Epidermal melanocyte (primary cell): ENCODE data around the gene PHF1.
"Not testable (repeated sequence)": the region's sequence is repeated elsewhere in the genome, so short reads cannot be mapped to it uniquely, and the experiment has no call there.

ENCODE experiments used
- DNase-seq: peaks from one replicate; pipeline ENCODE4 v3.0.0; 2011; ENCODE audit warnings: low spot score; ENCODE audit not compliant: insufficient read length

PHF1 gene

DNA sequence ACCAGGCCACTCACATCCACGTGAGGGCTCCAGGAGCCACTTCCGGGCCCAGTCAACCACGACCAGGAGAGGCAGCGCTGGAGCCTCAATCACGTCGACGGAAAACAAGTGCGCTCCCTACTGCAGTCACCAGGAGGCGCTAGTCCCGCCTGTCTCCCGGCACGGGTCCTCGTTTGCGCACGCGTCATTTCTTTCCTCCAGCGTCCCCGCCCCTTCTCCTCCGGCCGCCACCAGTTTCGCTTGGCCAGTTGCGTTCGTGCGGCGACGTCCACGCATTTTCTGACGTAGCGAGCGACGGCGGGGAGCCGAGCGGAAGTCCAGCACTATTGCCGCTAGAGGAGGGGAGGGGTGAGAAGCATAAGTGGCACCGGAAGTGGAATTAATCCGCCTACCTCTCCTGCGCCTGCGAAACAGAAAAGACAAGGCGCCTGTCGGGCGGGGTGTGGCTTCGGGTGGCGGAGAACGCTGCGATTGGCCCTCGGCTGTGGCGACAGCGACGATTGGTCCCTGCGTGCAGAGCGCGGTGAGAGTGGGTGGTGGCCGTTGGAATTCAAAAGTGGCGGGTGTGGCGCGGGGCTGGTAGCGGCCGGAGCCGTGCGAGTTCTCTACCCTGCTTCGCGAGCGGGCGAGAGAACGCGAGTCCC, 19.4 kb upstream of the PHF1 start, which contains the start of gene KIFC1:
TSS of gene KIFC1 (plus strand) at position 546 of the 644 bp plus-strand sequence. CDS start 163 bp downstream, outside the sequence.
- DNase-seq = peak; percentile 93

DNA sequence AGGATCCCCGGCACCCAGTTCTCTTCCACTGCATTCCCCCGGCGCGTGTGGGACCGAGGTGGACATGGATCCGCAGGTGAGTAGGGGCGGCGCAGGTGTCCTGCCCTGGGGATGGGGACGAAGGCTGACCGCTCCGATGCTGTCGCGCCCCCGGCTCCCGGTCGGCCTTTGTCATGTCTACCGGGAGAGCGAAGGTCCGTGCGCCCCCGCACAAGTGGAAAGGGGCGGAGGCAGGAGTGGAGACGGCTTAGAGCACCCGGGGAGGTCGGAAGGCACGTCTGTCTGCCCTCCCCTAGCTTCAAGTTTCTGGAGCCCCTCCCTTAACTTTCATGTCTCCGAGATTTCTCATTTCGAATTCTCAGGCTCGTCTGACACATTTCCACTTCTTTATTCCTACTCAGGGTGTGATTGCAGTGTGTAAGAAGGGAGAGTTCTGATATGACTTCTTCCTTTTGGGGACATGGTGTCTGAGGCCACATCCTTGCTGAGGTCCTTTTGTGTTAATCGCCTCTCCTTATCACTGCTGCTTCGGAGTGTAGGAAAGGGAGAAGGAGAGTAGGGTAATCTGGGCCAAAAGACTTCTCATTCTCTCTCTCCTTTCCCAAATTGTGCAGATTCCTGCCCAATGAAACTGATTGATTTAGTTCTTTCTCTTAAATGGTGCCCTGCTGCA, 18.8 kb upstream of the PHF1 start:
- DNase-seq = no peak

DNA sequence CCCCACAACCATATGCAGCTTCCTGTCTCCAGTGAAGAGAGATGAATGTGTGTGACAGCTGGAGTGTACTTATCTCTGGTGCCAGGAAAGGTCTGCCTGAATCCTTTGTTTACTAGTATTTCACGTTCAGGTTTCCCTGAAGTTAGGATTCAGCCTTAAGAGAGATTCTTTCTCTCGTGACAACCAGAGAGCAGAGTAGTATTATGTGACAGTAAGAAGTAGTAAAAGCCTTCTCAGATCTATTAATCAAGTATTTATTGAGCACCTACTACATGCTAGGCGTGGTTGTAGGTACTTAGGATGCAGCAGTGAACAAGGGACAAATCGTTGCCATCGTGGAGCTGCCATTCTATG, 18.2 kb upstream of the PHF1 start:
- no peak for DNase-seq

DNA sequence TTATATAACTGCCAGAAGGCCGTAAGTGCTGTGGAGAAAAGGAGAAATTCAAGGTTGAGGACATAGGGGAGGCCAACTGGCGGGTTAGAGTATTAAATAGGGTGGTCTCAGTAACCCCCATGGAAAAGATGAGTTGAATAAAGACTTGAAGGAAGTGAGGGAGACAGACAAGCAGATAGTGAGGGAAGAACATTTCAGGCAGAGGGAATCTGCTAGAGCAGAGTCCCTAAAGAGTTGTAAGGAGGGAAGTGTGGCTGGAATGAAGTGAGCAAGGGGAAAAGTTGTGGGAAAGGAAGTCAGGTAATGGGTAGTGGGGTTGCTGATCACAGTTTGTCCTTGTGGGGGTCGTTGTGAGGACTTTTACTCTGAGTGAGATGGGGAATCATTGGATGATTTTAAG, 17.8 kb upstream of the PHF1 start:
- DNase-seq = no peak

DNA sequence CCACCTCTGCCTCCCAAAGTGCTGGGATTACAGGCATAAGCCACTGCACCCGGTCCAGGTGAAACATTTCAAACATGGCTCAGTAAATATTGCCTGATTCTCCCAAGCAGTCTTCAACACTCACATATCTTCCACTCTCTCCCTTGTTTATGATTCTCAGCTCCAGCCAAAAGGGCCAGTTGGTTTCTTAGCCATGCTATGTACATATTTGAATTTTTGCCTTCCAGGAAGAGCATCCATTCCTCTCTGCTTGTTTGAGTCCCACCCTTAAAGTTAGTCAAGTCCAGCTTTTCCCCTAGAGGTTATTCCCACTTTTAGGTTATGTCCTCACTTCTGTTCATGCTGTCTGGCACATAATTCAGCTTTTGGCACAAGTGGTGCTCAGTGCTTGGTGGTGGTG, 13.3 kb upstream of the PHF1 start:
- DNase-seq = no peak

DNA sequence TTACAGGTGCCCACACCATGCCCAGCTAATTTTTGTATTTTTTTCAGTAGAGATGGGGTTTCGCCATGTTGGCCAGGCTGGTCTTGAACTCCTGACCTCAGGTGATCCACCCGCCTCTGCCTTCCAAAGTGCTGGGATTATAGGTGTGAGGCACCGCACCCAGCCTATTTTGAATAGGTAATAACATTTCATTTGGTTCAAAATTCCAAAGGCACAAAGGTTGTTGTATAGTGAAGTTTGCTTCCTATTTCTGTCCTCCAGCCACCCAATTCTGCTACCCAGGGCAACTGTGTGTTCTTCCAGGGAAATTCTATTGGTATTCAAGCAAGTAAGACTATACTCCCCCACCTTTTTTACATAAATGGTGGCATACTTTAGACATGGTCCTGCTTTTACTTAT, 12.2 kb upstream of the PHF1 start:
- DNase-seq = not testable (repeated sequence)

DNA sequence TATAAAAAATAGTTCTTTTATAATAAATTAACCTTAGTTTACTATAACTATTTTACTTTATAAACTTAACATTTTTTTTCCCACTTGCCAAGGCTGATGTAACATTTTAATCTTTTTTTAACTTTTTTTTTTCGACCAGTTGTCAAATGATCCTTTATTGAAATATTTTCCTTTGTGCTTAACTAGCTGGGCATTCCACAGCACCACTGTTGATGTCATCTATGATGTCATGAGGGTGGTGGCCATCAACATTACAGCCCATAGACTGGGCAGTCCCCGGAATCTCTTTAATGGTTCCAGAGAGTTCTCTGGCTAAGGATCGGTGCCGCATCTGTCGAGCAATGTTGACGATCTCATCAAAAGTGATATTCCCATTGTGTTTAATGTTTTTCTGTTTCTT, 10.9 kb upstream of the PHF1 start:
- DNase-seq = not testable (repeated sequence)

DNA sequence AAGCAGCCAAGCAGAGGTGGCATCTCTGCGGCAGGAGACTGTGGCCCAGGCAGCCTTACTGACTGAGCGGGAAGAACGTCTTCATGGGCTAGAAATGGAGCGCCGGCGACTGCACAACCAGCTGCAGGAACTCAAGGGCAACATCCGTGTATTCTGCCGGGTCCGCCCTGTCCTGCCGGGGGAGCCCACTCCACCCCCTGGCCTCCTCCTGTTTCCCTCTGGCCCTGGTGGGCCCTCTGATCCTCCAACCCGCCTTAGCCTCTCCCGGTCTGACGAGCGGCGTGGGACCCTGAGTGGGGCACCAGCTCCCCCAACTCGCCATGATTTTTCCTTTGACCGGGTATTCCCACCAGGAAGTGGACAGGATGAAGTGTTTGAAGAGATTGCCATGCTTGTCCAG, 5.9 kb upstream of the PHF1 start:
- no peak for DNase-seq

DNA sequence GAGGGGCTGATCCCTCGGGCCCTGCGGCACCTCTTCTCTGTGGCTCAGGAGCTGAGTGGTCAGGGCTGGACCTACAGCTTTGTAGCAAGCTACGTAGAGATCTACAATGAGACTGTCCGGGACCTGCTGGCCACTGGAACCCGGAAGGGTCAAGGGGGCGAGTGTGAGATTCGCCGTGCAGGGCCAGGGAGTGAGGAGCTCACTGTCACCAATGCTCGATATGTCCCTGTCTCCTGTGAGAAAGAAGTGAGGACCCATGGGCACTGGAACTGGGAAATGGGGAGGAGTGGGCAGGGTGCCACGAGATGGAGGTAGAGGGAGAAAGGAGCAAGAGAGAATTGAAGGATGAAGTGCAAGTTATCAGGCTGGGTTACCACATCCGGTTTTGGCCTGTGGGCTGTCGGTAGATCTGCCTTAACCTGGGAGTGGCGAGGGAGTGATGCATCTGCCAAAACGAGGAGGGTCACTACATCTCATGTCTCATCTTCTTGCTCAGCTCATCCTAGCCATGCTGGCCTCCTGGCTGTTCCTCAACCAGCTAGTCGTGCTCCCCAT, 5.4 kb upstream of the PHF1 start:
- DNase-seq = no peak

DNA sequence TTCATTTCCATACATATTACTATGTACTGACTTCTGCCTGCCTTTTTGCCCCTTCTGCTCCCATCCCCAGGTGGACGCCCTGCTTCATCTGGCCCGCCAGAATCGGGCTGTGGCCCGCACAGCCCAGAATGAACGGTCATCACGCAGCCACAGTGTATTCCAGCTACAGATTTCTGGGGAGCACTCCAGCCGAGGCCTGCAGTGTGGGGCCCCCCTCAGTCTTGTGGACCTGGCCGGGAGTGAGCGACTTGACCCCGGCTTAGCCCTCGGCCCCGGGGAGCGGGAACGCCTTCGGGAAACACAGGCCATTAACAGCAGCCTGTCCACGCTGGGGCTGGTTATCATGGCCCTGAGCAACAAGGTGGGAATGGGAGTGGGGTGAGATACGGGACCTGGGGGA, 4.7 kb upstream of the PHF1 start:
- DNase-seq = no peak

DNA sequence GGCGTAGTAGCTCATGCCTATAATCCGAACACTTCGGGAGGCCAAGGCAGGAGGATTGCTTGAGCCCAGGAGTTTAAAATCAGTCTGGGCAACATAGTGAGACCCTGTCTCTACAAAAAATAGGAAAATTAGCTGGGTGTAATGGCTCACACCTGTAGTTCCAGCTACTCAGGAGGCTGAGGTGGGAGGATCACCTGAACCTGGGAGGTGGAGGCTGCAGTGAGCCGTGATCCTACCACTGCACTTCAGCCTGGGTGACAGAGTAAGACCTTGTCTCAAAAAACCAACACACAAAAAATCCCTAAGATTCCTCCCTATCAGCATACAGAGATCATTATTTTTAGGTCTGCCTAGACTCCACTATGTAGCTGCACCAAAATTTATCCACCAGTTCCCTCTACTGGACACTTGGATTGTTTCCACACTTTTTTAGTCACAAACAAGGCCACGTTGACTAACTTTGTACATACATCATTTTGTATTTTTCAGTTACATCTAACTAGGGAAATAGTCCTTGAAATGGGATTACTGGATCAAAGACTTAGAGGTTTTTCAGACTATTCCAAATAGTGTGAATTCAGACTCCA, 3.6 kb upstream of the PHF1 start:
- no peak for DNase-seq

DNA sequence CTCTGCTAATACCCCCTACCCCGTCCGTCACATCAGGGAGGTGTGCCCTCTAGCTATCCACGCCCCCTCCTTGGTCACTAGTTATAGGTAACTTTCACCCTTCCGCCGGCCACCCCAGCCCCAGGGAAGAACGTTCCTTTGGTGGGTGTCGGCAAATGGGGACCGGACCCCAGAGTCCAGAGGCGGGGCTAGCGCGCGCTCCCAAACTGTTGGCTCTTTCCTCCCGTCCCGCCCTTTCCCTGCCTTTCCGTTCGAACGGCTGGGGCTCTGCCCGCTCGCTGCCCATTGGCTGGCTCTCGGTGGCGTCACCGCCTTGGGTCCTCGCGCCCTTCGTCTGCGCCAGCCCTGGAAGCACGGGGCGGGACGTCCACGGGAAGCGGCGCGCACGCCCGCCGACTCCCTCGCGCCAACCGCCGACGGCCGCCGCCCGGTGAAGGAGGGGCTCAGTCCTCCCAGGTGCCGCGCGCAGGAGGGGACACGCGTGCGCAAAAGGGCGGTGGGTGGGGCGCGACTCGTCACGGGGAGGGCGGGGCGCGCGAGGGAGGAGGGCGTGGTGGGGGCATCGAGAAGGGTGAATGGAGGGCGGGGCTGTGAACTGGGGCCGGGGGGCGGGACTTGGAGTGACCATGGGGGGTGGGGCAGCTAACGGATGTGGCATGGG, 634 bp upstream of the PHF1 start:
- peak; percentile 97 for DNase-seq

DNA sequence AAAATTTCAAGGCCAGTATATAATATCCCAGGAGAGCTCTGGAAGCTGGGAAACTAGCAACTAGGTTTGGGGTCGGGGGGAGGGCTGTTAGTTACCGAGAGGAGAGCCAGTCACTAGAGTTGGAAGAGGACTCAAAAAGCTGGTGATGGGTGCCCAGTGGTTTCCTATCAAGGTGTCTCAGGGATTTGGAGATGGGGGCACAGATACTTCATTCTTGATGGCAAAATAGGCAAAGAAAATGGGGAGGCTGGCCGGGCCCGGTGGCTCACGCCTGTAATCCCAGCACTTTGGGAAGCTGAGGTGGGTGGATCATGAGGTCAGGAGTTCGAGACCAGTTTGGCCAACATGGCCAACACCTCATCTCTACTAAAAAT, 805 bp downstream of the PHF1 start:
- DNase-seq = no peak

DNA sequence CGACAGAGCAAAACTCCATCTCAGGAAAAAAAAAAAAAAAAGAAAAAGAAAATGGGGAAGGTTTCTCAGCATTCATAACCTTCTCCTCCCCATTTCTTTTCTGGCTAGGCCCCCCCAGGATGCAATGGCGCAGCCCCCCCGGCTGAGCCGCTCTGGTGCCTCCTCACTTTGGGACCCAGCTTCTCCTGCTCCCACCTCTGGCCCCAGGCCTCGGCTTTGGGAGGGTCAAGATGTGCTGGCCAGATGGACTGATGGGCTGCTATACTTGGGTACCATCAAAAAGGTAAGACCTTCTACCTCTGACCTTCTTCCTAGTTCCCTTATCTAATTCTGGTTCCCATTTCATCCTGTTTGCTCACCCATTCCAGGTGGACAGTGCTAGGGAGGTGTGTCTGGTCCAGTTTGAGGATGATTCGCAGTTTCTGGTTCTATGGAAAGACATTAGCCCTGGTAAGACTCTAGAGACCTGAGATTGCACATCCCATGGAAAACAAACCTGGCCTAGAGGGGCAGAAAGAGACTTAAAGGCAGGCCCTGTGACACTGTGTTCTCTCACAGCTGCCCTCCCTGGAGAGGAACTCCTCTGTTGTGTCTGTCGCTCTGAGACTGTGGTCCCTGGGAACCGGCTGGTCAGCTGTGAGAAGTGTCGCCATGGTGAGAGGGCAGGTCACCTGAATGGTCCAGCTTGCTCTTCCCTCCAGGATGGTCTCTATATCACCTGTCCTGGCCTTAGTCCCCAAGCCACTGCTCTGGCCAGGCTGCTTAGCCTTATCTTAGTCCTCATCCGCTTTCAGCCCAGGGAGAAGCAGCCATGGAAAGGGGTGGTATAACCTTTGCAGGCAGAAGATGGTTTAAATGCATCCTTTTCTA, 1.6 kb downstream of the PHF1 start:
- DNase-seq = no peak

DNA sequence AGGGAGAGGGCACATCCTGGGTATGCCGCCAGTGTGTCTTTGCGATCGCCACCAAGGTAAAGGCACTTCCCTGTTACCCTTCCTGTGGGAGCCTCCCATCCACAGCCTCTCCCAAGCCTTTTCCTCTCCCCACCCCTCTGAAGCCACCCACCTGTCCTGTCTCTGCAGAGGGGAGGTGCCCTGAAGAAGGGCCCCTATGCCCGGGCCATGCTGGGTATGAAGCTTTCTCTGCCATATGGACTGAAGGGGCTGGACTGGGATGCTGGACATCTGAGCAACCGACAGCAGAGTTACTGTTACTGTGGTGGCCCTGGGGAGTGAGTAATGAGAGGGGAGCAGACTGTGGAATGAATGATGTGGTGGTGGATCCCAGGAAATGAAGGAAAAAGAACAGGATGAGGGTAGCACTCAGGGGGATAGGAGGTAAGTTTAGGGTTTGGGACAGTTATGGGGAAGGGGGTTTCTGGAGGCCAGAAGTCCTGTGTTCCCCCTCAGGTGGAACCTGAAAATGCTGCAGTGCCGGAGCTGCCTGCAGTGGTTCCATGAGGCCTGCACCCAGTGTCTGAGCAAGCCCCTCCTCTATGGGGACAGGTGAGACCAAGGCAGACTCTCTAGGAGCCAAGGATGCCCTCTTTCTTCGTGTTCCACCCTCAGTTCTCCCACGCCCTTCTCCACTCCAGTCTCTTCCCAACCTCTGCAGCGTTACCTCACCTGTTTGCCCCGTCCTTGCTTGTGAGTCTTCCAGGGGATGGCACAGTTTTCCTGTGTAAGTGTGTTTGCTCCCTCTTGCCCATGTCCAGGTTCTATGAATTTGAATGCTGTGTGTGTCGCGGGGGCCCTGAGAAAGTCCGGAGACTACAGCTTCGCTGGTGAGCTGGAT, 2.7 kb downstream of the PHF1 start:
- no peak for DNase-seq

DNA sequence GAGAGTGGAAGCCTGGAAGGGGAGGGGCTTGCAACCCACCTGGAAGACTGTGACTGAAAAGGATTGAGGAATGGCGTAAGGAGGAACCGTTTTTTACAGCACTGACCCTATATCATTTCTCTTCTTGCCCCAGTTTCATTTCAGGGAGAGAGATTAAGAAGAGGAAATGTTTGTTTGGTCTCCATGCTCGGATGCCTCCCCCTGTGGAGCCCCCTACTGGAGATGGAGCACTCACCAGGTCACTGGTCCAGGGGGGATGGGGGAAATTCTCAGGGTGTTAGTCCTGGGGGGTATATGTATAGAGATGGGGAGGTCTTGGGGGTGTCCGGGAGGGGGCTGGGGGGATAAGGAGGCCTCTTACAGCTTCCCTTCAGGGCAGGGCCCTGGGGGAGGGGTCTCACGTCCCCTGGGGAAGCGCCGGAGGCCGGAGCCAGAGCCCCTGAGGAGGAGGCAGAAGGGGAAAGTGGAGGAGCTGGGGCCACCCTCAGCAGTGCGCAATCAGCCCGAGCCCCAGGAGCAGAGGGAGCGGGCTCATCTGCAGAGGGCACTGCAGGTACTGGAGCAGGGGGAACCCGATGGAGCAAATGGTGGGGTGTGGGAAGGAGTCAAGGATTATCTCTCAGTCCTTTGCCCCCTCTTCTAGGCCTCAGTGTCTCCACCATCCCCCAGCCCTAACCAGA, 3.9 kb downstream of the PHF1 start:
- no peak for DNase-seq

DNA sequence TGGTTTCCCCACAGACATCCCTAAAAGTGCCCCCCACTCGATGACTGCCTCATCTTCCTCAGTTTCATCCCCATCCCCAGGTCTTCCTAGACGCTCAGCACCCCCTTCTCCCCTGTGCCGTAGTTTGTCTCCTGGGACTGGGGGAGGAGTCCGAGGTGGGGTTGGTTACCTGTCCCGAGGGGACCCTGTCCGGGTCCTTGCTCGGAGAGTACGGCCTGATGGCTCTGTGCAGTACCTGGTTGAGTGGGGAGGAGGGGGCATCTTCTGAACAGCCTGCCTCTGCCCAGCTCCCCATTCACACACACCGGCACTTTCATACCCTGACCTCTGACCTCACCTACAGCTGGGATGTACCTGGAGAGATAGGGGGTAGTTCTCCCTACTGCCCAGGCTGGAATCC, 5.0 kb downstream of the PHF1 start:
- DNase-seq = no peak

DNA sequence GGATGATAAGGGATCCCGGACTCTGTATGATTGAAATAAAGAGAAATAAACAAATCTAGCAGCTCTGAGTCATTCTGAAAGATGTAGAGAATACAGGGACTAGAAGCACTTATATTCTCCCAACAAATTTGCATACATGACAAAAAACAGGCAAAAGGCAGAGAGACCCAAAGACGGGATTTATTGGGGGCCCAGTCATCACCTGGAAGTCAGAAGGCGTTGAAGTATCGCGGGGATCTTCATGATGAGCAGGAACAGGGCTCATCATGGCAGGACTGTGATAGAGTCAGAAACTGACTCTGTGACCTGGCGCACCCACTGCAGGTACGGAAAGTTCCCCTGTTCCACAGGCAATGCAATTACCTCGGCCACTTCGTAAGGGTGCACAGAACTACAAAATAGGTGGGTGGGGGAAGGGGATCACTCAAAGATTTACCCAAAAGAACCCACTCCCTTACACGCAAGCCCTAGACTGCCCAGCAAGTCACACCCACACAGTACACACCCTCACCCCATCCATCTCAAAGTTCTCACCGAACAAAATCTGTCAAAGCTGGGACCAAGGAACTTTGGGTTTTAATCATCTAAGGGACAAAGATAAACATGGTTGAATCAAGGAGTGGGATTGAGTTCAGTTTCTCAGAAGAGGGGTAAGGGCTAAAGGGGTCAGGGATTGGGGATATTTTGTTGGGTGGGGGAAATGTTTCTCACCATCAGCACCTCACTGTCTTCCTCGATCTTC, 5.7 kb downstream of the PHF1 start:
- DNase-seq = no peak
